IMR-90 (cell line): Measurements from ENCODE around the gene FGFRL1. TPM values are rescaled to one million over a fixed set of nuclear protein-coding genes. Genes with fewer than 3 reads are reported as not detected.

Experiments used
- ATAC-seq: fragments of 200-7000 bp; cut with Tn5 transposase; 2 replicates; pipeline ENCODE4 v1.9.1; 2020; ENCODE audit warnings: low read depth, mild to moderate bottlenecking, moderate library complexity
- BruUV-seq: library from RNA; stranded (reverse); fragments of 400-500 nt; replicated peaks from 2 replicates; lab custom pipeline; 2021; lab: Mats Ljungman, UMichigan
- CTCF ChIA-PET: fragments of 300-600 bp; formaldehyde crosslinking; extraction: SDS; loops from one replicate; lab custom pipeline; 2021; ENCODE audit warnings: antibody characterized with exemption; lab: Yijun Ruan, JAX
- POLR2A ChIA-PET: fragments of 300-600 bp; sonication (Branson Sonifier 250); formaldehyde crosslinking; loops from one replicate; lab custom pipeline; 2022; ENCODE audit warnings: antibody characterized with exemption; ENCODE audit not compliant: unreplicated experiment; lab: Charles Lee
- DNase-seq: peaks from one replicate; pipeline ENCODE4 v3.0.0; 2013
- H2AFZ ChIP-seq: replicated peaks from 2 replicates; pipeline ENCODE3; 2013; ENCODE audit warnings: low read length, mild to moderate bottlenecking; ENCODE audit not compliant: poor library complexity
- H2AK5ac ChIP-seq: 2 replicates; pipeline ENCODE4 v1.6.1; 2013; ENCODE audit warnings: low read depth, low read length, inconsistent platforms
- H2AK9ac ChIP-seq: replicated peaks from 2 replicates; pipeline ENCODE3; 2013; ENCODE audit warnings: mild to moderate bottlenecking, low read depth, low read length, moderate library complexity; ENCODE audit not compliant: poor library complexity
- H2BK120ac ChIP-seq: 2 replicates; pipeline ENCODE4 v1.6.1; 2013; ENCODE audit warnings: low read depth, low read length, inconsistent platforms
- H2BK15ac ChIP-seq: 3 replicates; pipeline ENCODE4 v1.6.1; 2013; ENCODE audit warnings: low read depth, low read length, inconsistent platforms
- H2BK20ac ChIP-seq: 2 replicates; pipeline ENCODE4 v1.6.1; 2013; ENCODE audit warnings: low read depth, mild to moderate bottlenecking, inconsistent platforms, low read length, moderate library complexity
- H2BK5ac ChIP-seq: 2 replicates; pipeline ENCODE4 v1.6.1; 2013; ENCODE audit warnings: mild to moderate bottlenecking, low read depth, low read length, inconsistent platforms; ENCODE audit not compliant: poor library complexity, severe bottlenecking
- H3K14ac ChIP-seq: replicated peaks from 2 replicates; pipeline ENCODE4 v1.6.1; 2013; ENCODE audit warnings: low read depth, low read length, inconsistent platforms
- H3K18ac ChIP-seq: 2 replicates; pipeline ENCODE4 v1.6.1; 2013; ENCODE audit warnings: low read depth, low read length, control low read depth
- H3K23ac ChIP-seq: 2 replicates; pipeline ENCODE4 v1.6.1; 2013; ENCODE audit warnings: low read depth, low read length, inconsistent platforms
- H3K27ac ChIP-seq: 2 replicates; pipeline ENCODE4 v1.5.1; 2013; ENCODE audit warnings: mild to moderate bottlenecking, control low read depth, low read length; ENCODE audit not compliant: insufficient read depth
- H3K27me3 ChIP-seq: 2 replicates; pipeline ENCODE4 v1.6.1; 2013; ENCODE audit warnings: low read length; ENCODE audit not compliant: control insufficient read depth, insufficient read depth
- H3K36me3 ChIP-seq: 2 replicates; pipeline ENCODE4 v1.6.1; 2013; ENCODE audit warnings: low read length, mixed read lengths; ENCODE audit not compliant: control insufficient read depth, insufficient read depth
- H3K4ac ChIP-seq: 2 replicates; pipeline ENCODE4 v1.6.1; 2013; ENCODE audit warnings: low read depth, low read length, inconsistent platforms
- H3K4me1 ChIP-seq: 2 replicates; pipeline ENCODE4 v1.6.1; 2013; ENCODE audit warnings: low read length, mixed read lengths; ENCODE audit not compliant: control insufficient read depth, insufficient read depth
- H3K4me2 ChIP-seq: 2 replicates; pipeline ENCODE4 v1.6.1; 2013; ENCODE audit warnings: low read depth, mild to moderate bottlenecking, control low read depth, low read length, moderate library complexity
- H3K4me3 ChIP-seq: 2 replicates; pipeline ENCODE4 v1.5.1; 2013; ENCODE audit warnings: low read depth, mild to moderate bottlenecking, control low read depth, low read length, moderate library complexity; ENCODE audit not compliant: insufficient read depth
- H3K56ac ChIP-seq: 2 replicates; pipeline ENCODE4 v1.6.1; 2013; ENCODE audit warnings: low read length, inconsistent platforms; ENCODE audit not compliant: insufficient read depth; ENCODE audit errors: extremely low read depth
- H3K79me1 ChIP-seq, 2 experiments: 2 replicates each; pipeline ENCODE4 v1.6.1; 2013; ENCODE audit warnings: low read length in 2 of 2, inconsistent platforms in 1 of 2, low read depth in 1 of 2
- H3K9ac ChIP-seq: 2 replicates; pipeline ENCODE4 v1.6.1; 2013; ENCODE audit warnings: low read depth, low read length, control low read depth
- H3K9me1 ChIP-seq: 2 replicates; pipeline ENCODE4 v1.6.1; 2013; ENCODE audit warnings: low read length, inconsistent platforms; ENCODE audit not compliant: insufficient read depth
- H3K9me3 ChIP-seq: 2 replicates; pipeline ENCODE4 v1.6.1; 2013; ENCODE audit warnings: low read length; ENCODE audit not compliant: control insufficient read depth, insufficient read depth
- H4K20me1 ChIP-seq: 2 replicates; pipeline ENCODE4 v1.6.1; 2013; ENCODE audit warnings: low read length, inconsistent platforms; ENCODE audit not compliant: insufficient read depth
- H4K5ac ChIP-seq: 2 replicates; pipeline ENCODE4 v1.6.1; 2013; ENCODE audit warnings: mild to moderate bottlenecking, low read depth, low read length, control low read depth
- H4K8ac ChIP-seq, 2 experiments: 2 replicates each; pipeline ENCODE4 v1.6.1; 2013; ENCODE audit warnings: low read depth in 2 of 2, low read length in 2 of 2, control low read depth in 1 of 2, inconsistent platforms in 1 of 2
- H4K91ac ChIP-seq: 2 replicates; pipeline ENCODE4 v1.6.1; 2013; ENCODE audit warnings: low read depth, low read length, inconsistent platforms; ENCODE audit not compliant: insufficient read depth
- BHLHE40 ChIP-seq: fragments of 150-350 bp; IDR thresholded peaks from 2 replicates; pipeline ENCODE4 v1.6.1; 2016; ENCODE audit warnings: mild to moderate bottlenecking, low read depth, low read length
- CEBPB ChIP-seq: IDR thresholded peaks from 2 replicates; pipeline ENCODE4 v1.6.1; 2012; ENCODE audit warnings: low read depth, low read length, improper control_type of control experiment
- CHD1 ChIP-seq: IDR thresholded peaks from 2 replicates; pipeline ENCODE4 v1.6.1; 2012; ENCODE audit warnings: low read depth, low read length, improper control_type of control experiment
- FOS ChIP-seq: fragments of 150-350 bp; IDR thresholded peaks from 2 replicates; pipeline ENCODE4 v1.6.1; 2016; ENCODE audit warnings: low read depth, low read length
- MAFK ChIP-seq: IDR thresholded peaks from 2 replicates; pipeline ENCODE4 v1.6.1; 2012; ENCODE audit warnings: low read depth, low read length, improper control_type of control experiment
- MAZ ChIP-seq: IDR thresholded peaks from 2 replicates; pipeline ENCODE4 v1.6.1; 2012; ENCODE audit warnings: low read depth, mild to moderate bottlenecking, low read length, improper control_type of control experiment, moderate library complexity, borderline replicate concordance
- MXI1 ChIP-seq: IDR thresholded peaks from 2 replicates; pipeline ENCODE4 v1.6.1; 2012; ENCODE audit warnings: low read depth, mild to moderate bottlenecking, low read length, moderate library complexity, borderline replicate concordance
- NFE2L2 ChIP-seq: fragments of 150-350 bp; IDR thresholded peaks from 2 replicates; pipeline ENCODE4 v1.6.1; 2016; ENCODE audit warnings: low read depth, mild to moderate bottlenecking, low read length
- POLR2A ChIP-seq: IDR thresholded peaks from 2 replicates; pipeline ENCODE4 v1.6.1; 2012; ENCODE audit warnings: mild to moderate bottlenecking, low read depth, low read length
- RAD21 ChIP-seq: IDR thresholded peaks from 2 replicates; pipeline ENCODE4 v1.6.1; 2012; ENCODE audit warnings: low read length, improper control_type of control experiment
- RCOR1 ChIP-seq: IDR thresholded peaks from 2 replicates; pipeline ENCODE4 v1.6.1; 2012; ENCODE audit warnings: mild to moderate bottlenecking, low read length, improper control_type of control experiment; ENCODE audit not compliant: insufficient replicate concordance
- RFX5 ChIP-seq: IDR thresholded peaks from 2 replicates; pipeline ENCODE4 v1.8.0; 2012; ENCODE audit warnings: low read depth, mild to moderate bottlenecking, low read length, moderate library complexity
- SMC3 ChIP-seq: fragments of 150-350 bp; IDR thresholded peaks from 2 replicates; pipeline ENCODE4 v1.6.1; 2016; ENCODE audit warnings: low read depth, mild to moderate bottlenecking, antibody characterized with exemption, low read length, moderate library complexity
- WGBS, 2 experiments: methylation state at CpG; one replicate each; pipeline versions ENCODE4 v1.1.5 to v1.1.7; 2013; ENCODE audit warnings: missing lambda C conversion rate in 2 of 2; ENCODE audit not compliant: insufficient read length in 1 of 2; ENCODE audit errors: extremely low coverage in 2 of 2; 5-methylcytosine and 5-hydroxymethylcytosine counted together
- dilution Hi-C: fragments of 300-500 bp; cut with HindIII; formaldehyde crosslinking; loops from one replicate; pipeline ENCODE4 v1.14.3; 2018; ENCODE audit warnings: low sequenced_read_pairs; ENCODE audit not compliant: unreplicated experiment
- in situ Hi-C: fragments of 300-500 bp; cut with MboI; formaldehyde crosslinking; loops from 3 replicates; pipeline ENCODE4 v1.14.3; 2019; ENCODE audit warnings: low sequenced_read_pairs, inconsistent platforms, mixed read lengths
- intact Hi-C: fragments of 100-400 bp; cut with micrococcal nuclease; formaldehyde crosslinking; loops from 2 replicates; pipeline ENCODE4 v1.10.0; 2022
- polyA plus RNA-seq, 3 experiments: library from polyadenylated mRNA; depleted of rRNA; stranded (reverse); fragments of >200 nt; gene quantifications; 2 replicates each; pipeline ENCODE4 v1.2.3, GENCODE V29; 2012; ENCODE audit warnings: low replicate concordance in 1 of 3
- total RNA-seq: library from RNA; depleted of rRNA; stranded (reverse); fragments of >200 nt; gene quantifications from 2 replicates; pipeline ENCODE4 v1.2.3, GENCODE V29; 2012
- TF ChIP-seq, protein P1 (sequence below): conservative IDR thresholded peaks from 2 replicates; pipeline ENCODE4 v1.5.1; 2012; ENCODE audit warnings: mild to moderate bottlenecking, low read depth, low read length, improper control_type of control experiment
- TF ChIP-seq, protein P2 (sequence below): fragments of 150-350 bp; IDR thresholded peaks from 2 replicates; pipeline ENCODE4 v1.6.1; 2017; ENCODE audit warnings: mild to moderate bottlenecking, antibody characterized with exemption, low read length, low read depth
- TF ChIP-seq, protein P3 (sequence below): fragments of 150-350 bp; IDR thresholded peaks from 2 replicates; pipeline ENCODE4 v1.6.1; 2016; ENCODE audit warnings: low read depth, mild to moderate bottlenecking, low read length, moderate library complexity, borderline replicate concordance

The FGFRL1 gene
- total and polyA plus RNA-seq, 2 of the 4 experiments (the other 2 are of a cell fraction) = 49.3 to 78.8 TPM

DNA sequence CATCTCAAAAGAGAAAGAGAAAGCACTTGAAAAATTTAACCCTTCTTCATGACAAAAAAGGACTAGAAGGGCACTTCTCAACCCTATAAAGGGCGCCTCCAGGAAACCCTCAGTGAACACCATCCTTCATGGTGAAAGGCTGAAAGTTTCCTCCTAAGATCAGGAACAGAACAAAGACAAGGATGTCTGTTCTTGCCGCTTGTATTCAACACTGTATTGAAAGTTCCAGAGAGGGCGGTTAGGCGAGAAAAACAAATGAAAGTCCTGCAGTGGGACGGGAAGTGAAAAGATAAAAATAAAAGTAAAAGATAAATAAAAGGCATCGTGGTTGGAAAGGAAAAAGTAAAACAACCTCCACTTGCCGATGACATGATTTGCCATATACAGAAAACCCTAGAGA, 51.0 kb downstream of the FGFRL1 start:
- no CpG with 5 or more reads among the region's 7 CpGs for WGBS, 2 experiments
- H3K18ac ChIP-seq = no peak overlapping the region
- no peak overlapping the region for H2BK120ac ChIP-seq
- H3K79me1 ChIP-seq = no peaks in the 10 kb centered on the region
- ATAC-seq = no peak
- no peak overlapping the region for H3K27ac ChIP-seq
- H3K9me1 ChIP-seq = no peaks in the 10 kb centered on the region
- no peak overlapping the region for H4K91ac ChIP-seq
- no peaks in the 10 kb centered on the region for H3K4me1 ChIP-seq
- no peak for DNase-seq
- H3K23ac ChIP-seq = no peak overlapping the region
- H2AK5ac ChIP-seq = no peak overlapping the region
- TF ChIP-seq SMC3 (no peak), MAFK (no peak), RCOR1 (no peak), MAZ (no peak), FOS (no peak), BHLHE40 (no peak), NFE2L2 (no peak), CHD1 (no peak), POLR2A (no peak), RFX5 (no peak), RAD21 (no peak), MXI1 (no peak), CEBPB (no peak)
- TF ChIP-seq, protein P1, sequence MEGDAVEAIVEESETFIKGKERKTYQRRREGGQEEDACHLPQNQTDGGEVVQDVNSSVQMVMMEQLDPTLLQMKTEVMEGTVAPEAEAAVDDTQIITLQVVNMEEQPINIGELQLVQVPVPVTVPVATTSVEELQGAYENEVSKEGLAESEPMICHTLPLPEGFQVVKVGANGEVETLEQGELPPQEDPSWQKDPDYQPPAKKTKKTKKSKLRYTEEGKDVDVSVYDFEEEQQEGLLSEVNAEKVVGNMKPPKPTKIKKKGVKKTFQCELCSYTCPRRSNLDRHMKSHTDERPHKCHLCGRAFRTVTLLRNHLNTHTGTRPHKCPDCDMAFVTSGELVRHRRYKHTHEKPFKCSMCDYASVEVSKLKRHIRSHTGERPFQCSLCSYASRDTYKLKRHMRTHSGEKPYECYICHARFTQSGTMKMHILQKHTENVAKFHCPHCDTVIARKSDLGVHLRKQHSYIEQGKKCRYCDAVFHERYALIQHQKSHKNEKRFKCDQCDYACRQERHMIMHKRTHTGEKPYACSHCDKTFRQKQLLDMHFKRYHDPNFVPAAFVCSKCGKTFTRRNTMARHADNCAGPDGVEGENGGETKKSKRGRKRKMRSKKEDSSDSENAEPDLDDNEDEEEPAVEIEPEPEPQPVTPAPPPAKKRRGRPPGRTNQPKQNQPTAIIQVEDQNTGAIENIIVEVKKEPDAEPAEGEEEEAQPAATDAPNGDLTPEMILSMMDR = no peak
- TF ChIP-seq, protein P2, sequence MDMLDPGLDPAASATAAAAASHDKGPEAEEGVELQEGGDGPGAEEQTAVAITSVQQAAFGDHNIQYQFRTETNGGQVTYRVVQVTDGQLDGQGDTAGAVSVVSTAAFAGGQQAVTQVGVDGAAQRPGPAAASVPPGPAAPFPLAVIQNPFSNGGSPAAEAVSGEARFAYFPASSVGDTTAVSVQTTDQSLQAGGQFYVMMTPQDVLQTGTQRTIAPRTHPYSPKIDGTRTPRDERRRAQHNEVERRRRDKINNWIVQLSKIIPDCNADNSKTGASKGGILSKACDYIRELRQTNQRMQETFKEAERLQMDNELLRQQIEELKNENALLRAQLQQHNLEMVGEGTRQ = no peak
- TF ChIP-seq, protein P3, sequence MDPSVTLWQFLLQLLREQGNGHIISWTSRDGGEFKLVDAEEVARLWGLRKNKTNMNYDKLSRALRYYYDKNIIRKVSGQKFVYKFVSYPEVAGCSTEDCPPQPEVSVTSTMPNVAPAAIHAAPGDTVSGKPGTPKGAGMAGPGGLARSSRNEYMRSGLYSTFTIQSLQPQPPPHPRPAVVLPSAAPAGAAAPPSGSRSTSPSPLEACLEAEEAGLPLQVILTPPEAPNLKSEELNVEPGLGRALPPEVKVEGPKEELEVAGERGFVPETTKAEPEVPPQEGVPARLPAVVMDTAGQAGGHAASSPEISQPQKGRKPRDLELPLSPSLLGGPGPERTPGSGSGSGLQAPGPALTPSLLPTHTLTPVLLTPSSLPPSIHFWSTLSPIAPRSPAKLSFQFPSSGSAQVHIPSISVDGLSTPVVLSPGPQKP = no peak
- H3K4ac ChIP-seq = no peak overlapping the region
- H4K8ac ChIP-seq = no peak overlapping the region
- ChIA-PET CTCF (no interaction called here), POLR2A (no interaction called here)
- no peak overlapping the region for H3K4me2 ChIP-seq
- dilution Hi-C loops (no loop called here), in situ Hi-C loops (no loop called here), intact Hi-C loops (no loop called here)
- H3K56ac ChIP-seq = no peak overlapping the region
- no peak overlapping the region for H2AFZ ChIP-seq
- peaks cover 52% of the 10 kb centered on the region for H3K27me3 ChIP-seq
- H2AK9ac ChIP-seq = no peak overlapping the region
- H3K4me3 ChIP-seq = no peak overlapping the region
- H4K5ac ChIP-seq = no peak overlapping the region
- H4K20me1 ChIP-seq = no peaks in the 10 kb centered on the region
- no TSS peak for BruUV-seq
- H2BK15ac ChIP-seq = no peak overlapping the region
- H3K14ac ChIP-seq = no peak overlapping the region
- H2BK20ac ChIP-seq = no peak overlapping the region
- H3K9ac ChIP-seq = no peak overlapping the region
- no peaks in the 10 kb centered on the region for H3K9me3 ChIP-seq
- no peaks in the 10 kb centered on the region for H3K36me3 ChIP-seq
- no peak overlapping the region for H2BK5ac ChIP-seq
